Stimulated activated naive B cell treated with anti-CD40 and anti-IgM and Interleukin-4, amounts not matched to agents 10 μg/mL and 1 μg/mL and 100 μg/mL, for 72 hours (primary cell): ENCODE results near the gene GYS1.

Experiments used
- ATAC-seq, 2 donors: fragments of 150-1000 bp; cut with Tn5 transposase; replicated peaks; 2 replicates each; pipeline ENCODE4 v1.10.0; 2021; ENCODE audit warnings: moderate library complexity in 1 of 2
- DNase-seq: peaks from one replicate; pipeline ENCODE4 v3.0.0; 2021
- H3K27ac Mint-ChIP-seq: one replicate; pipeline ENCODE4 v1.8.0; 2022; ENCODE audit warnings: mild to moderate bottlenecking, mixed read lengths
- H3K27me3 Mint-ChIP-seq, 2 donors: one replicate each; pipeline ENCODE4 v1.8.0; 2022; ENCODE audit warnings: mixed read lengths in 2 of 2
- H3K36me3 Mint-ChIP-seq, 2 donors: one replicate each; pipeline ENCODE4 v1.8.0; 2022; ENCODE audit warnings: mixed read lengths in 2 of 2, mild to moderate bottlenecking in 1 of 2
- H3K4me1 Mint-ChIP-seq, 2 donors: one replicate each; pipeline ENCODE4 v1.8.0; 2022; ENCODE audit warnings: mixed read lengths in 2 of 2, mild to moderate bottlenecking in 1 of 2
- H3K4me3 Mint-ChIP-seq, 2 donors: one replicate each; pipeline ENCODE4 v1.8.0; 2022; ENCODE audit warnings: mild to moderate bottlenecking in 2 of 2, mixed read lengths in 2 of 2, moderate library complexity in 1 of 2
- H3K9me3 Mint-ChIP-seq, 2 donors: one replicate each; pipeline ENCODE4 v1.8.0; 2022; ENCODE audit warnings: mixed read lengths in 2 of 2, mild to moderate bottlenecking in 1 of 2

The GYS1 gene

GRCh38 chr19:48988286-48988685 lies 4.8 kb downstream of the GYS1 start:
- H3K36me3 Mint-ChIP-seq: peaks cover 61 to 70% of the 10 kb centered on the region in 2 donors
- no peaks in the 10 kb centered on the region for H3K27me3 Mint-ChIP-seq
- peaks cover 30 to 57% of the 10 kb centered on the region in 2 donors for H3K4me1 Mint-ChIP-seq
- ATAC-seq (no peak), DNase-seq (no peak)
- no peaks in the 10 kb centered on the region for H3K9me3 Mint-ChIP-seq
- H3K27ac Mint-ChIP-seq: no peak overlapping the region
- peak overlapping the region in 1 of 2 donors; percentile 4 for H3K4me3 Mint-ChIP-seq

- ATAC-seq (peak; percentile 16 to 44), DNase-seq (no peak)
- peaks cover 28 to 59% of the 10 kb centered on the region in 2 donors for H3K4me1 Mint-ChIP-seq
- H3K9me3 Mint-ChIP-seq: no peaks in the 10 kb centered on the region
- peak overlapping the region; percentile 11 to 13 for H3K4me3 Mint-ChIP-seq
- no peaks in the 10 kb centered on the region for H3K27me3 Mint-ChIP-seq
- H3K36me3 Mint-ChIP-seq: peaks cover 67 to 77% of the 10 kb centered on the region in 2 donors
- H3K27ac Mint-ChIP-seq: peak overlapping the region; percentile 48
Observed at GRCh38 chr19:48987323-48987722, 5.8 kb downstream of the GYS1 start.

GRCh38 chr19:48986211-48986610 lies 6.9 kb downstream of the GYS1 start:
- peaks cover 67 to 82% of the 10 kb centered on the region in 2 donors for H3K36me3 Mint-ChIP-seq
- DNase-seq (no peak), ATAC-seq (no peak)
- no peaks in the 10 kb centered on the region for H3K27me3 Mint-ChIP-seq
- H3K4me1 Mint-ChIP-seq: peaks cover 30 to 57% of the 10 kb centered on the region in 2 donors
- H3K9me3 Mint-ChIP-seq: no peaks in the 10 kb centered on the region
- no peak overlapping the region for H3K27ac Mint-ChIP-seq
- H3K4me3 Mint-ChIP-seq: no peak overlapping the region

- Mint-ChIP-seq H3K27ac (no peak overlapping the region), H3K9me3 (no peaks in the 10 kb centered on the region), H3K4me1 (peaks cover 26 to 52% of the 10 kb centered on the region in 2 donors), H3K4me3 (no peak overlapping the region), H3K36me3 (peaks cover 62 to 79% of the 10 kb centered on the region in 2 donors), H3K27me3 (no peaks in the 10 kb centered on the region)
- DNase-seq: no peak
- no peak for ATAC-seq
Observed at GRCh38 chr19:48985711-48986110, 7.4 kb downstream of the GYS1 start.

GRCh38 chr19:48982280-48982679 lies 10.8 kb downstream of the GYS1 start:
- no peaks in the 10 kb centered on the region for H3K27me3 Mint-ChIP-seq
- H3K27ac Mint-ChIP-seq: peak overlapping the region; percentile 81
- H3K36me3 Mint-ChIP-seq: peaks cover 54 to 71% of the 10 kb centered on the region in 2 donors
- H3K9me3 Mint-ChIP-seq: no peaks in the 10 kb centered on the region
- ATAC-seq (no peak), DNase-seq (no peak)
- peaks cover 28 to 50% of the 10 kb centered on the region in 2 donors for H3K4me1 Mint-ChIP-seq
- H3K4me3 Mint-ChIP-seq: no peak overlapping the region

GRCh38 chr19:48977061-48977460 lies 16.0 kb downstream of the GYS1 start:
- no peaks in the 10 kb centered on the region for H3K27me3 Mint-ChIP-seq

GRCh38 chr19:48975947-48976847 lies 16.9 kb downstream of the GYS1 start:
- H3K4me3 Mint-ChIP-seq: no peak overlapping the region
- H3K4me1 Mint-ChIP-seq: peaks cover 17 to 32% of the 10 kb centered on the region in 2 donors
- H3K9me3 Mint-ChIP-seq: peaks cover 1 to 3% of the 10 kb centered on the region in 2 donors
- H3K36me3 Mint-ChIP-seq: peaks cover 40 to 45% of the 10 kb centered on the region in 2 donors
- no peaks in the 10 kb centered on the region for H3K27me3 Mint-ChIP-seq
- H3K27ac Mint-ChIP-seq: peak overlapping the region; percentile 42
- ATAC-seq (peak; percentile 18 to 24), DNase-seq (no peak)

More at GRCh38 chr19:48977061-48977460, 16.0 kb downstream of the GYS1 start:
- H3K4me1 Mint-ChIP-seq: peaks cover 23 to 38% of the 10 kb centered on the region in 2 donors
- no peak overlapping the region for H3K4me3 Mint-ChIP-seq
- no peak for ATAC-seq
- DNase-seq: no peak
- H3K36me3 Mint-ChIP-seq: peaks cover 45 to 54% of the 10 kb centered on the region in 2 donors
- H3K27ac Mint-ChIP-seq: no peak overlapping the region
- peaks cover 1 to 3% of the 10 kb centered on the region in 2 donors for H3K9me3 Mint-ChIP-seq

GRCh38 chr19:48970923-48971395 lies 22.1 kb downstream of the GYS1 start:
- ATAC-seq (peak; percentile 76 to 81), DNase-seq (peak; percentile 69)
- H3K36me3 Mint-ChIP-seq: peaks cover 49 to 55% of the 10 kb centered on the region in 2 donors
- peak overlapping the region; percentile 59 for H3K27ac Mint-ChIP-seq
- H3K9me3 Mint-ChIP-seq: peaks cover 0 to 3% of the 10 kb centered on the region in 2 donors
- H3K4me3 Mint-ChIP-seq: no peak overlapping the region
- peaks cover 26 to 42% of the 10 kb centered on the region in 2 donors for H3K4me1 Mint-ChIP-seq
- H3K27me3 Mint-ChIP-seq: no peaks in the 10 kb centered on the region

- H3K4me1 Mint-ChIP-seq: peaks cover 26 to 47% of the 10 kb centered on the region in 2 donors
- H3K9me3 Mint-ChIP-seq: peaks cover 0 to 3% of the 10 kb centered on the region in 2 donors
- H3K27ac Mint-ChIP-seq: no peak overlapping the region
- ATAC-seq: no peak
- H3K4me3 Mint-ChIP-seq: no peak overlapping the region
- DNase-seq: no peak
- H3K27me3 Mint-ChIP-seq: no peaks in the 10 kb centered on the region
- H3K36me3 Mint-ChIP-seq: peaks cover 53 to 62% of the 10 kb centered on the region in 2 donors
Observed at GRCh38 chr19:48970139-48970766, 22.9 kb downstream of the GYS1 start.

- H3K9me3 Mint-ChIP-seq: peaks cover 0 to 3% of the 10 kb centered on the region in 2 donors
- DNase-seq (no peak), ATAC-seq (no peak)
- no peaks in the 10 kb centered on the region for H3K27me3 Mint-ChIP-seq
- H3K4me3 Mint-ChIP-seq: no peak overlapping the region
- no peak overlapping the region for H3K27ac Mint-ChIP-seq
- peaks cover 53 to 63% of the 10 kb centered on the region in 2 donors for H3K36me3 Mint-ChIP-seq
- peaks cover 31 to 55% of the 10 kb centered on the region in 2 donors for H3K4me1 Mint-ChIP-seq
Observed at GRCh38 chr19:48969276-48970138, 23.6 kb downstream of the GYS1 start.

- no peaks in the 10 kb centered on the region for H3K27me3 Mint-ChIP-seq
- peaks cover 38 to 62% of the 10 kb centered on the region in 2 donors for H3K4me1 Mint-ChIP-seq
- H3K36me3 Mint-ChIP-seq: peaks cover 51 to 57% of the 10 kb centered on the region in 2 donors
- peaks cover 0 to 3% of the 10 kb centered on the region in 2 donors for H3K9me3 Mint-ChIP-seq
- H3K4me3 Mint-ChIP-seq: no peak overlapping the region
- H3K27ac Mint-ChIP-seq: peak overlapping the region; percentile 47
- no peak for ATAC-seq
- no peak for DNase-seq
Observed at GRCh38 chr19:48968813-48969218, 24.3 kb downstream of the GYS1 start.

- ATAC-seq (no peak), DNase-seq (no peak)
- Mint-ChIP-seq H3K4me1 (peaks cover 42 to 68% of the 10 kb centered on the region in 2 donors), H3K27ac (peak overlapping the region; percentile 99), H3K36me3 (peaks cover 51 to 57% of the 10 kb centered on the region in 2 donors), H3K4me3 (peak overlapping the region in 1 of 2 donors; percentile 14), H3K27me3 (no peaks in the 10 kb centered on the region), H3K9me3 (peaks cover 0 to 3% of the 10 kb centered on the region in 2 donors)
Observed at GRCh38 chr19:48968179-48968661, 24.9 kb downstream of the GYS1 start.

- peaks cover 47 to 52% of the 10 kb centered on the region in 2 donors for H3K36me3 Mint-ChIP-seq
- no peaks in the 10 kb centered on the region for H3K27me3 Mint-ChIP-seq
- no peak for ATAC-seq
- DNase-seq: no peak
- peaks cover 0 to 3% of the 10 kb centered on the region in 2 donors for H3K9me3 Mint-ChIP-seq
- peaks cover 46 to 74% of the 10 kb centered on the region in 2 donors for H3K4me1 Mint-ChIP-seq
- peak overlapping the region; percentile 99 for H3K27ac Mint-ChIP-seq
- peak overlapping the region; percentile 99 for H3K4me3 Mint-ChIP-seq
Observed at GRCh38 chr19:48967346-48968178, 25.5 kb downstream of the GYS1 start.
